HG03039 (cell line): ENCODE data around the gene DPYD.
A peak's percentile ranks its signal among the peaks of the same experiment; 100 is the strongest.

Experiments
- ATAC-seq: cut with Tn5 transposase; IDR thresholded peaks from one replicate; pipeline ENCODE4 v1.9.1; 2021; ENCODE audit warnings: mild to moderate bottlenecking, moderate library complexity; ENCODE audit not compliant: unreplicated experiment

The DPYD gene

DNA sequence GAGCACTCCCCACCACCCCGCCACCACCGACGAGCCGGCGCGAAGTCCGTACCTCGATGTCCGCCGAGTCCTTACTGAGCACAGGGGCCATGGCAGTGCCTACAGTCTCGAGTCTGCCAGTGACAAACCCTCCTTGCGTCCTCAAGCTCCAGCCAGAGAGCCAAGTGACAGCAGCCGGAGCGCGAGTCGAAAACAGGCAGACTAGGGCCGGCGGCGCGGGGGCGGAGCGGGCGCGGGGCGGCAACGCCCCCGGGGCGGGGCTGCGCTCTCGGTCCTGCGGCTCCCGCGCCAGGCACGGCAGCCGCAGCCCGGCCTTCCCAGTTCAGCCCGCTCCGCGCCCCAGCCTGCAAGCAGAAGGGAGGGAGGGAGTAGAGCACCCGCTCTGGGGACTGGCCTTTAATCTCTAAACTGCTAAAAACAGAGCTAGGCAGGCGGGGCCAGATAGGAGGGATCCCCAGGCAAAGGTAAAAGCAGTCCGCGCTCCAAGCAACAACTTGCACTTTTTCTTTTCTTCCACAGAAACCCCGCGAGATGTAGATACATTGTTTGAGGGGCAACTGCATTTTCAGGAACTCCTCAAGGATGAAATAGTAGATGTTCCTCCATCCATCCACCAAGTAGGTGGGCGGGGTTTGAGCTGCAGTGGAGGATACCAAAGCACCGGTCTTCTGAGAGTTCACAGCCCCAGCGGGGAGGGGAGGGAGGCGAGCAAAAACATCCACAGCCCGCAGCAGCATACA, at the start of gene DPYD:
Gene DPYD, minus strand, starts transcription at position 203 of the 740 bp plus-strand sequence. Its CDS starts 112 bp downstream, at position 91.
- peak; percentile 88 for ATAC-seq

DNA sequence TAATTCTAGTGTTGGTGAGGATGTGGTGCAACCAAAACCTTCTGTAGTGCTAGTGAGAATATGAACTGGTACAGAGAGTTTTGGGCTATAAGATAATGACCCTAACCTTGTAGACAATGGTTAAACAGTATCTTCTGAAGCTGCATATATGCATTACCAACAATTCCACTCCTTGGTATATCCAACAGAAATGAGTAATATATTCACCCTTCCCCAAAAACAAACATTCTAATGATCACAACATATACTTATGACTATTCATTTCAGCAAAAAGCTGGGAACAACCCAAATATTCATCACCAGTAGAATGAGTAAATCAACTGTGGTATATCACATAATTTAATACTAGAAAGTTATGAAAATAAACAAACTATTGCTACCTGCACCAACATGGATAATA, 39.6 kb upstream of the DPYD start:
- no peak for ATAC-seq

DNA sequence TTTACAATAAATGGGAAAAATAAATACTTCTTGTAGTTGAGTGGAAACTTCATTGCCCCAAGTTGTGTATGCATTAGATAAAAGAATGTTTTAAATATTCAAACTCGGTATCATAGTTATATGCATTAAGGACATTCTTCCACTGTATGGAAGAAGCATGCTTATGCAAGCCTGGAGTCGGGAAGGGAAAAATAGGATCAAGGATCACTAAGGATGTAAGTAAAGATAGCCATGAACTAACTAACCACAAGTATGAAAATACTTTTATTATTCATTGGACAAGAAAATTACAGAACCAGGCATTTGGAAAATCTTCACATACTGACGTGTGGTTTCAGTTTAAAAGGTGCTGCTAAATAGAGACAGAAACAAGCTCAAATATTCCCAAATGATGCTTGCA, 26.9 kb upstream of the DPYD start:
- ATAC-seq = no peak

DNA sequence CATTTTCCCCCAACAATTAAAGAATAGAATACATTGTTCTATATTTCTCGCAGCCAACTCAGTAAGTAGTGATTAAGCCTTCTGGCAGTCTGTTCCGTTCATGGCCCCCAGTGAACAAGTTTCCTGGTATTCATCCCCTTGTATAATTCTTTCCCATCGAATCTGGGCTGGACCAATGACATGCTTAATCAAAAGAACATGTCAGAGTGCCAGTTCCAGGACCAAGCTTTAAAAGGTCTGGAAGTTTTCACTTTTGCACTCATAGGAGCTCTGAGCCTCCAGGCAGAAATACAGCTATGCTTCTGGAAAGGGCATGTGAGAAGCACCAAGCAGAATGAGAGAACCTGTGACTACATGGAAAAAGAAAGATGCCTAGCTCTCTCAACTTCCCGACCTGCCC, 22.5 kb upstream of the DPYD start:
- no peak for ATAC-seq

DNA sequence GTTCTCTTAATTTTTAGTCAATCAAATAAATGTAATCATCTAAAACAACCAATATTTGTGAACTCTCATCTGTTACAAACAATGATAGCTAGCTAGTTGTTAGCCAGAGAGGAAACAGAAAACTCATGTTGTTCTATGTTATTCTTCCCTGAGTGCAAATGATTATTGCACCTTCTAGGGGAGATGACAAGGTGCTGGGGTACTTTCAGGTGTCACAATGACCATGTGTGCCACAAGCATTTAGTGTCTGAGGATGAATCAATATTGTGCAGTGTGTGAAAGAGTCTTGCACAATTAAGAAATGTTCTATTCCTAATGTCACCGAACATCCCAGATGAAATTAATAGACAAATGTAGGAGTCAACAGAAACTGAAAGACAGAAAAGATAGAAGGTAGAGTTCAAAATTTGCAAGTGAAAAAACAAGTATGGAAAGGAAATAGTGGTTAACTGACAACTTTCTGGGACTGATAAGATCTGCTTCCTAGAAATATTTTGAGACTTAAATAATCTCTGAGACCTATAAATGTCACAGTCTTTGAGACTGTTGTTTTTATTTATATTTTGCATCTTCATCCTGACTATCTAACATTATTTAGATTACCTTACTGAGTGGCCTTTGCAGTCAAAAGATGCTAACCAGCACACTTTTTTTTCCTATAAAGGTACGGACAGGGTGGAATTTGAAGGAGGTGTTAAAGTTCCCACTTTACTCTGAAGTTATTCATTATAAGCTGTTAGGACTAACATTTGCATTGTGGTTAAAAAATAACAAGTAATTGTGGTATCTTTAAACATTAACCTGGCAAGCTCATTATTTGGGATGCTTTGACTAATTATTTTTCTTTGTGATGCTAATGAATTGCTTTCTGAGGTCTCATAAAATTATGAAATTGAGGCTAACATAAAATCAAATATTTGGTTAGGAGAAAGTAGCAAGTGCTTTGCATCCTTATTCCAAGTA, 21.6 kb upstream of the DPYD start:
- no peak for ATAC-seq

DNA sequence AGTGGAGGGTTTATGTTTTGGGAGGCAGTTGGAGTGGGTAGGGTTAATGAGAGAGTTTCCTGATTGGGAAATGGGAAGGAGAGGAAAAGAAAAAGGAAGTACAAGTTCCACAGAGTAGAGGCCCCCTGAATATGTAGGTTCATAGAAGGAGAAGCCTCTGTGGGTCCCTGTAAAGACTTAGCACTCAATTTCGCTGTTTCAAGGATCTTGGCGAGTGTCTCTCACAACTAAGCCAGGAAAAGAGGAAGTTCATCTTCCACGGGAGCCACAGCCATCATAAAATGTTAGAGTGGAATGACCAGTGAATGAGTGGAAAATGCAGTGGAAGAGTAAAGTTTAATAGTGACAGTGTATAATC, 17.4 kb upstream of the DPYD start:
- no peak for ATAC-seq

DNA sequence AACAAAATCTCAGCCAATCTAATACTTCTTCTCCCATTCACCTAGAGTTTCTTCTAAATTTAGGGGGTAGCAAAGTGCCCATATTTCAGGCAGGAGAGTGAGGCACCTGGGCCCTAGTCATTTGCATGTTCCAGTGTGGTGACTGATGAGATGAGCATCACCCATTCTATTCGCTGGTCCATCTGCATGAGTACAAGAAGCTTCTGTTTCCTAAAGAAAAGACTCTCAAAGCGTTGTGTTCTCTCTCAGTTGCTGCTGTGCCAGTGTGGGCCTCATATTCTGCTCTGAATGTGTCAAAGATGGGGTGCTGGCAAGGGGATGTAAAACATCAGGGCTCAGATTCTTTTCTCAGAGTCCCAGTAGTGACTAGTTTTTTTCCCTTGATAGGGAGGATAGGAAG, 16.1 kb upstream of the DPYD start:
- ATAC-seq = no peak

DNA sequence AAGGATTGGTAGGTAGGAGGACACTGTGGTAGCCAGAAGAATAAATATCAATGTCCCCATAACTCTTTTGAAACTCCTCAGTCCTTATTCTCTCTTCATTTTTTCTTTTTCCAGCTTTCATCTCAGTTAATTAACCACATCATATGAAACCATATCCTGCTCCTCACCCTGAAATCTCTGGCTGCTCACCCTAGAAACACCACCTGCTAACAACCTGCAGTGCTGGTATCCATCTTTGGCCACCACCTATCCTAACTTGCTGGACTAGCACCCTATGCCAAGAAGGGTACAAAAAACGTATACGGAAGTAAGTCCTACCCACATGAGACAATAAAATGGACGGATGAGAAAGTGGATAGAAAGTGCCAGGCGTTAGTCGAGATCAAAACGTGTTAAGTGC, 13.7 kb upstream of the DPYD start:
- no peak for ATAC-seq

DNA sequence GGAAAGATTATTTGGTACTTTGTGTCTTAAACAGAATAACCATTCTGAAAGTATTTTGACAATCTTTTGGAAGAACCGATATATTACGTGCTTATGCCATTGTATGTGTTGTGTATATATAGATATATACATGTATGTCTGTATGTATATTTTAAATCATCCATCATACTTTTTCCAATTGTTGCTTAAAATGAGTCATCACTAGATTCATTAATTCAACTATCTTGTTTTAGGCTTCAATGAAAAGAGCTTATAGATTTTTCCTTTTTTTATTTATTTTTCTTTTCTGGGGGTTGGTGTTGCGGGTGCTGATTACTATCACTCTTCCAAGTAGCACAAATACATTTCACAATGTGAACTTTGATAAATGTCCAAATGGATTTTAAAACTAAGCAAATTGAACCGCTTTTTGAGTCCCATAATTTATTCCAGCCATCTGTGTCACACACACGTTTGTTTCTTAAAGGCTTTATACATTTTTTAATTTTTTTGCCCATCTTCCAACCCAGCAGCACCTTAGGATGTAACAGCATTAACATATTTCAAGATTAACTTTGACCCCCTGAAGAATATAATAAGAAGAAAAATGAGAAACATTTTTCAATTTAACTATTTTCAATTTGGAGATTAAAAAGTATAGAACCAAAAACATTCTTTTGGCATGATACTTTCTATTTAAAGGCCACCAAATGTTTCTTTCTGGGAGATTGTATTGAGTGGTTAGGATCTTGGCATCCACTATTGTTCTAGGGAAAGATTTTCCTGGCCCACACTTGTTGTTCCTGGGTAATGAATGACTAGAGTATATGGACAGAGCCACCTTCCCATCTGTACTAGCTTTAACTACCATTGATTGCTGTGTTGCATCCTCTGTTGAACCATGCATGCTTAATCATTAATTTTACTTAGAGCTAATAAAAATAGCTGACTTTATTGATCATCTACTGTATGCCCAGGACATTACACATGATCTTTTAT, 9.3 kb upstream of the DPYD start:
- ATAC-seq = no peak

DNA sequence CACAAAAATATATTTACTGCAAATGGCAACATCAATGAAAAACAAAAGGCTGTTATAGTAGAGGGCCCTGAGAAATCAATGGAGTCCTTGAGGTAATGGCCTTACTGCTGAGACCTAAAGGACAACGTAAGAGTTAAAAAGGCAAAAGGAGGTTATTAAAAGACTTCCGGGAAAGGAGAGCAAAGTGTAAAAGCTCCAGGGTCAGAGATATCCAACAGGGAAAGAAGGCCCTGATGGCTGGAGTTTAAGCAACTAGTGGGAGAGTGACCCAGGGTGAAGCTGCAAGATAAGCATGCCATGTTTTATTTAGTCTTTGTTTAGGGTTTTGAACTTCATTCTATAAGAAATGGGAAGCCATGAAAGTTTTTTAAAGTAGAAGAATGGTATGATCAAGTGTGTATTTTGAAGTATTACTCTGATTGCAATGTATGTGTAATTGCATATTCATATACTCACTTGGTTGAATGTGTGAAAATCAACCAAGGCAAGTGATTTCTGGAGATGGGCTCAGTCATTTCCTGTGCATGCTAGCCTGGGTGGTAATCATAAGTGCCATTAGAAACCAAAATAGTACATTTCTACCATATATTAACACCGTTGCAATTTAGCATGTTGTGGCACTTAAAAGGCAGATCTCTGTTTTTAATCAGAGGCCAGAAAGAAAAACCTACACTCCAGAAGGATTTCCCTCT, 5.3 kb upstream of the DPYD start:
- no peak for ATAC-seq

DNA sequence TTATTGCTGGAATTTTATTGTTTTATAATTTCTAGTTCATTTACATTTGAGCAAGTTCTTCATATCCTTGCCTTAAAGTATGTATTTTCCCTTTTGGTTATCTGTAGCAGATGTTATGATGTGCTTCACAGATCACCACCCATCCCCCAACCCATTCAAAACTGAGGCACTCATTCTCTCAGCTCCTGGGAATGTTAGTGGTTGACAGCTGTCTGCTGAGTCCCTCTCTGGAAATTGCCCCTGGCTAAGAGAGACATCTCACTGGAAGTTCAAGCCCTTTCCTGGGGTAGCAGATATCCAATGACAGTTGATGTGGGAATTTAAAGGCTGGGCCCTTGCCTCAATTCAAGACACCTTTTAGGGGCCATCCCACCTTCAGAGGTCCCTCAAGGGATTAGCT, 4.3 kb upstream of the DPYD start:
- ATAC-seq = no peak

DNA sequence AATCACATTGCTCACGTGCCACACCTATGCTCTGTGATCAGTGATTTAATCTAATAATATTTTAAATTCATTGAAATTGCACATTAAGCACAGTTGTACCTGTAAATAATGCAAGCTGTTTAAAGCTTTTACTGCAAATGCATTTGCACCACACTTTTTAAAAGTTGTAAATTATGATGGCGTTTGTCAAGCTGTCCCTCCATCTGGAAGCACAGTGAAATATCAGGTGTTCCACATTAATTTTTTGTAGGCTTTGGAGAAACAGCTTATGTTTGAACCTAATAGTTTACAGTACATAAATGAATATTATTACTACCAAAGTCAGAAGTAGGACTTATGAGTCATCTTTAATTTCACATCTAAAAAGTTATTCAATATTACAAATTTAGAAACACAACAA, 3.0 kb upstream of the DPYD start:
- ATAC-seq = no peak

DNA sequence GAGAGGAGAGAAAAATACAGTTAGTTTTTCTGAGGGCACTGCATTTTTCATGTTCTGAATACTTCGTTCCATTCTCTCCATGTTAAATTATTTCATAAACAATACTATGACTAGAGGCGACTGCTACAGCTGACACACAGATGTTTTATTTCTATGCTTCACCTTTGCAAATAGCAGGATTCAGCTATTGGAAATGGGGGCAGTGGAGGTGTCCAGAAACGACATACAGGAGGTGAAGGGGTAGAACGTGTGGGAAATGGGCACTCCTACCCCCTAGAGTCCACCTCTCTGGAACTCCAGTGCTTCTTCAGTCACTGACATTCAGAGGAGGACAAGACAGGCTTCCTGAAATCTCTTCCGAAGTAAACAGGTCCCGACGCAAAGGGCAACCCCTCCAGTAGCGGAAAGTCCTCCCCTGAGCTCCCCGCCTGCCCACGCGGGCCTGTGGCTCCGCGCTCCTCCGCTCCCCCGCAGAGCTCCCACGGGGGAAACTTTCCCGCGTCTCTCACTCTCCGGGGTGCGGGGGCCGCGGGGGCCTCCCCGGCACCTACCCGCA, 480 bp downstream of the DPYD start:
- ATAC-seq = no peak

DNA sequence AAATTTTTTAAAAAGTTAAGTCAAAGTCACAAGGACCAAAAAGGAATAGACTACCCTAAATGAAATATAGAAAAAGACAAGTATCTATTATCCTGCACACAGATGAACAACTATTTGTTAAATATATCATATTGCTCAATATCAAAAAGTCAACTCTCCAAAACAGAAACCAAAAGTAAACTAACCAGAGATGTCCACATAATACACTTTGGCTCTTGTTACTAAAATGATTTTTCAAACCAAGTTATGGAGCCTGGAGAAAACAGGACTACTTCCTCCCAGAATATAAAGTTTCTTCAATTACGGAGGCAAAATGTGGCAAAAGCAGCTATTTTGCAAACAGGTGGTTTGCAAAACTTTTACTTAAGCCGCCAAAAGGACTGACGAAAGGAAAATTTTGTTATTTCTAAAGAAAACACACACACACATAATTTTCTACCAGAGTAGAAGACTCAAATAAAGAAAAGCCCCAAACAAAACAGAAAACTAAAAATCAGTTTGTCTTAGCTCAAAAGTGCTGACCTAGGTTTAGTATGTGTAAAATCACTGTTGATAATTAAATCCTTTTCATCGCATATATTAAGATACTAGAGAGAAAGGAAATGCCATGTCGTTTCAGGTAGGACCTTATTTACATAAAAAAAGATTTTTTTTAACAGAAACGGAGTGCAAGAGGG, 1.1 kb downstream of the DPYD start:
- ATAC-seq = no peak

DNA sequence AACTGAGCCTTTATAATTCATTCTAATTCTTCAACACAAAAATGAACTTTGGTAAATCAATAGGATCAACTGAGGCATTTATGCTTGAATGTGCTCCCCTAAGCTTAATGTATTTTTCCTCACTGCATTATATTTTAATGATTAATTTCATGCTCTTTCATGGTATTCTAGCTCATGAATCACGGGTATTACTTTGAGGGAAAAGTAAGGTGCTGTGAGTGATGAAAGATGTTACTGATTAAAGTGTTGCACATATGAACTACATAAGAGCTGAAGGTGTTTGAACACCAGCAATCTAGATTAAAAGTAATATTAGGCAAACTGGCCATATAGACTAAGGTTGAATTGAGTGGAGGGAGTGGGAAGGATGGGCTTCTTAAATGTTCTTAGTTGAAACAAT, 1.9 kb downstream of the DPYD start:
- no peak for ATAC-seq

DNA sequence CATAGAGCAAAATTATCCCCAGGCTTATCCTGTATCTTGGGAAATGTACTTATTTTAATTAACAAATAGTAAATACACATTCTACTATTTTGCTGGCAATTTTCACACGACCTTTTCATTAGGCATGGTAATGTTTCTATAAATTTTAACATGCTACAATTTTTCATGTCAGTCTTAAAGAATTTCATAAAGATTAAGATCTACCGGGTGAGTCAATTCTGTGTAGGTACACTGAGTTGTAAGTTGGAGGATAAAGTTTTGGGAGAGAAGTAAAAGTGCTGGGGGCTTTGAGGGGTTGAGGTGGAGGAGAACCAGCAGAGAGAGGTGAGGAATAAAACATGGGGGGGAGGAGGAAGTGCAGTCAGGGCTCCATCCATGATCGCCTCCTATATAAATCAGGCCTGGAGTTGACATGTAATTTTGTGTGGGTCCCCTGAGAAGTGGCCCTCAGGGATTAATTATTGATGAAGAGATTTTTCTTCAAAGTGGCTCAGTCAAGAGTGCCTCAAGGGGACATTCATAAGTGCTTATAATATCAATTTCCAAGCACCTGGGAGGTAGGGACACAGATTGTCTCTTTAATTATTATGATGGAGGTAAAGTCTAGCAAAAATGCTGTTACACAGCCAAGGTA, 7.2 kb downstream of the DPYD start:
- ATAC-seq = no peak

DNA sequence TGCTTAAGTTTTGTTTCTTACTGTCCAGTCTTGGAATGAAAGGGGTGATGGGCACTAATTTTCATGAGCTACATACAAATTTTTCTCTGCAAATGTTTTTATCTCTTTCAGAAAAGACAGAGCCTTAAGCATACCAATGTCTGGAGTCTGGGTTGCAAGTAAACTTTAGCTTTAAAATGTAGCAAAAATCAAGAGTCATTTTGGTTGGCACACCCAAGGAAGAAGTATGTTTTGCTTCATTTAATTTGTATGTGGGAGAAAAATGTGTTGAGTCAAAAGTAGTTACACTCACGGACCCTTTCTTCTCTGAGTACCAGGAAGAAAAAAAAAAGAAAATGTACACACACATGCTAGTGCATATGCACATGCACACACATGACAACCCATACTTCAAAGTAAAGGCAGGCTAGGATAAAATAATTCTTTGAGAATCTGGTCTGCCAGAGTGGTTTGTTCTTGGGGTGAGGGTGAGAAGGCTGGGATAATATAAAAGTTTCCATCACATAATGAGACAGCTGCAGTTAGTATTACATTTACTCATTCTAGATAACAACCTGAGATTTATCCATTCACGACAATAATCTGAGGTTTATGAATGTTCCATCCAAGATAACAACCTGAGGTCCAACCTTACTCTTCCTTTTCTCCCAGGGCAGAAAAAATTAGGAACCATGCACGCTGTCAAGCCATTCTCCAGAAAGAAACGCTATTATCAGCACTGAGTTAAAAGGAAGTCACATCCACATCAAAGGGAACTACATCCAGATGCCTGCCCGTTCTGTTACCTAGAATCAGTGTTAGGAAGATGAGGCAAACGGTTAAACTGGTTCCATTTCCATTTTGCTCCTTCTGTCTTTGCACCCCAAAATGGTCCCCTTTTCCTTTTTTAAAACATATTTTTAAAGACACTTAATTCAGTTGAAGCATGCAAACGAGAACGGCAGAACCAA, 9.3 kb downstream of the DPYD start:
- no peak for ATAC-seq

DNA sequence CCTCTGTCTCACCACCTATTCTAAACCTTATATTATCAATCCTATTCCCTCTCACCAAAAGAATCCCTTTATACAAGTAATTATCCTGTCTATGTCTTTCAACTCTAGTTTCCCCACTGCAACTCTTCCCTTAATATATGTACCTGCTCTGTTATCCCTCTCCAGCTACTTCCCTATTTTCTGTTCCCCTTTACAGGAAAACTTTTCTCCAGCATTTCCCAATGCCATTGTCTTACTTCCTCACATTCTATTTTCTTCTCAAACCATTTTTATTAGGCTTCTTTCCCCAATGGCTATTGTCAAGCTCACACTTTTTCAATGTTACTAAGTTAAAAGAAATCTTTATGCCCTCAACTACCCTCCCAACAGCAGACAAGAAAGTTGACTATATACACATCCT, 11.6 kb downstream of the DPYD start:
- ATAC-seq = no peak
